ENCODE measurements around the gene FAAP20.

DNA sequence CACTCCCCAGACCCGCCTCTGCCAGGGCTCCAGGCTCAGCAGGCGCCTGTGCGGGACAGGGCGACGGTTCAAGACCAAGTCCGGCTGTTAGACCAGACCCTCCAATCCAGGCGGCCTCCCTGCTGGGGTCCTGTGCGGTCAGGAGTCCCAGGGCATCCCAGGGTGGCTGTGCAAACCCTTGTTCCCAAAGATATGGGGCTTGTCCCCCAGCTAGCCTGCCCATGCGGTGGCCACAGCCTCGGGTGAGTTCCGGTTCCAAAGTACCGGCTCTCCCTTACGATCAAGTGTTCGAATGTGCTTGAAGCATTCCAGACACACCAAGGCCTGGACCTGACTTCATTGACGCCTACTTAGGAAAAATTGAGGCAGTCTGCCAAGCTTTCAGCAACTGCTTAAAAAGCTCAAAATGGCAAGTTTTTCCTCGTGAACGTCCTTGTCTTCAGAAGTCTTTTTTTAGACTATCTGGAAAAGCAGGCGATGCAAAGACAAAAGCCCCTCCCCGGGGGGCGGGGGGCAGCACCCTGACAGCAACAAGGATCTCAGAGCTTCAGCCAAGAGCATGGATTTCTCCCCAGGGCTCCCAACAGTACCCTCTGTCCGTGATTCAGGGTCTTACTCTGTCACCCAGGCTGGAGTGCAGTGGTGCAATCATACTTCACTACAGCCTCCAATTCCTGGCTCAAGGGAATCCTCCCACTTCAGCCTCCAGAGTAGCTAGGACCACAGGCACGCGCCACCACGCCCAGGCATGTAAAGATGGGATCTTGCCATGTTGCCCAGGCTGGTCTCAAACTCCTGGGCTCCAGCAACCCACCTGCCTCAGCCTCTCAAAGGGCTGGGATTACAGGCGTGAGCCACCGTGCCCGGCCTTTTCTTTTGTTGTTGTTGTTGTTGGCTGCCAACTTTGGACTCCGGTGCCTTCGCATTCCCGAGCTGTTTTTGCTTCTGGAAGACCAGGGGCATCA, 2.3 kb downstream of the FAAP20 start:
- TF ChIP-seq EZH2 (IDR thresholded peaks at IDR 0.05; ENCODE audit: low read length, unreplicated experiment) (no peak), EZH2phosphoT487 (IDR thresholded peaks at IDR 0.05; ENCODE audit: borderline replicate concordance, low read length) (no peak)
- TF ChIP-seq, protein P1, sequence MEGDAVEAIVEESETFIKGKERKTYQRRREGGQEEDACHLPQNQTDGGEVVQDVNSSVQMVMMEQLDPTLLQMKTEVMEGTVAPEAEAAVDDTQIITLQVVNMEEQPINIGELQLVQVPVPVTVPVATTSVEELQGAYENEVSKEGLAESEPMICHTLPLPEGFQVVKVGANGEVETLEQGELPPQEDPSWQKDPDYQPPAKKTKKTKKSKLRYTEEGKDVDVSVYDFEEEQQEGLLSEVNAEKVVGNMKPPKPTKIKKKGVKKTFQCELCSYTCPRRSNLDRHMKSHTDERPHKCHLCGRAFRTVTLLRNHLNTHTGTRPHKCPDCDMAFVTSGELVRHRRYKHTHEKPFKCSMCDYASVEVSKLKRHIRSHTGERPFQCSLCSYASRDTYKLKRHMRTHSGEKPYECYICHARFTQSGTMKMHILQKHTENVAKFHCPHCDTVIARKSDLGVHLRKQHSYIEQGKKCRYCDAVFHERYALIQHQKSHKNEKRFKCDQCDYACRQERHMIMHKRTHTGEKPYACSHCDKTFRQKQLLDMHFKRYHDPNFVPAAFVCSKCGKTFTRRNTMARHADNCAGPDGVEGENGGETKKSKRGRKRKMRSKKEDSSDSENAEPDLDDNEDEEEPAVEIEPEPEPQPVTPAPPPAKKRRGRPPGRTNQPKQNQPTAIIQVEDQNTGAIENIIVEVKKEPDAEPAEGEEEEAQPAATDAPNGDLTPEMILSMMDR (conservative IDR thresholded peaks at IDR 0.05; ENCODE audit: low read depth, low read length) = no peak

All from PC-3 (cell line).